Type B pancreatic cell (in vitro differentiated cells): ENCODE data around the gene LTBR. TPM values are rescaled to one million over a fixed set of nuclear protein-coding genes. Genes with fewer than 3 reads are reported as not detected.

Experiments
- DNase-seq: peaks from one replicate; pipeline ENCODE4 v3.0.0; 2021; ENCODE audit warnings: mixed read lengths; ENCODE audit not compliant: unreplicated experiment; ENCODE audit errors: extremely low spot score
- H3K27ac Mint-ChIP-seq: 2 replicates; pipeline ENCODE4 v1.8.0; 2021; ENCODE audit warnings: mild to moderate bottlenecking, mixed read lengths
- H3K27me3 Mint-ChIP-seq: 2 replicates; pipeline ENCODE4 v1.8.0; 2021; ENCODE audit warnings: mixed read lengths
- H3K36me3 Mint-ChIP-seq: 2 replicates; pipeline ENCODE4 v1.8.0; 2021; ENCODE audit warnings: mixed read lengths
- H3K4me1 Mint-ChIP-seq: one replicate; pipeline ENCODE4 v1.8.0; 2021; ENCODE audit warnings: mixed read lengths; ENCODE audit not compliant: unreplicated experiment
- H3K4me3 Mint-ChIP-seq: 2 replicates; pipeline ENCODE4 v1.8.0; 2021; ENCODE audit warnings: mild to moderate bottlenecking, mixed read lengths
- H3K9me3 Mint-ChIP-seq: 2 replicates; pipeline ENCODE4 v1.8.0; 2021; ENCODE audit warnings: mixed read lengths
- long read RNA-seq: library from polyadenylated mRNA; unstranded; transcript quantifications from one replicate; pipeline ENCODE4 v2.0.0, GENCODE V29; 2020
- total RNA-seq: library from RNA; stranded (reverse); gene quantifications from 2 replicates; pipeline ENCODE4 v1.2.1, GENCODE V29; 2021; ENCODE audit warnings: low replicate concordance
- TF ChIP-seq, protein P1 (sequence below): fragments of 200-600 bp; sonication (generic); conservative IDR thresholded peaks from 2 replicates; pipeline ENCODE4 v1.5.0; 2021; ENCODE audit warnings: antibody characterized with exemption, mild to moderate bottlenecking

Gene LTBR
- total RNA-seq: 18.5 and 98.5 TPM in 2 replicates
- long read RNA-seq, transcript LTBR-201 (10 exons, 2,260 nt): major isoform, 7 of 22 reads
- long read RNA-seq, partial matches to known transcripts: 10 of 22 reads
- long read RNA-seq, other reads (novel, unspliced or antisense): 0 of 22 reads

DNA sequence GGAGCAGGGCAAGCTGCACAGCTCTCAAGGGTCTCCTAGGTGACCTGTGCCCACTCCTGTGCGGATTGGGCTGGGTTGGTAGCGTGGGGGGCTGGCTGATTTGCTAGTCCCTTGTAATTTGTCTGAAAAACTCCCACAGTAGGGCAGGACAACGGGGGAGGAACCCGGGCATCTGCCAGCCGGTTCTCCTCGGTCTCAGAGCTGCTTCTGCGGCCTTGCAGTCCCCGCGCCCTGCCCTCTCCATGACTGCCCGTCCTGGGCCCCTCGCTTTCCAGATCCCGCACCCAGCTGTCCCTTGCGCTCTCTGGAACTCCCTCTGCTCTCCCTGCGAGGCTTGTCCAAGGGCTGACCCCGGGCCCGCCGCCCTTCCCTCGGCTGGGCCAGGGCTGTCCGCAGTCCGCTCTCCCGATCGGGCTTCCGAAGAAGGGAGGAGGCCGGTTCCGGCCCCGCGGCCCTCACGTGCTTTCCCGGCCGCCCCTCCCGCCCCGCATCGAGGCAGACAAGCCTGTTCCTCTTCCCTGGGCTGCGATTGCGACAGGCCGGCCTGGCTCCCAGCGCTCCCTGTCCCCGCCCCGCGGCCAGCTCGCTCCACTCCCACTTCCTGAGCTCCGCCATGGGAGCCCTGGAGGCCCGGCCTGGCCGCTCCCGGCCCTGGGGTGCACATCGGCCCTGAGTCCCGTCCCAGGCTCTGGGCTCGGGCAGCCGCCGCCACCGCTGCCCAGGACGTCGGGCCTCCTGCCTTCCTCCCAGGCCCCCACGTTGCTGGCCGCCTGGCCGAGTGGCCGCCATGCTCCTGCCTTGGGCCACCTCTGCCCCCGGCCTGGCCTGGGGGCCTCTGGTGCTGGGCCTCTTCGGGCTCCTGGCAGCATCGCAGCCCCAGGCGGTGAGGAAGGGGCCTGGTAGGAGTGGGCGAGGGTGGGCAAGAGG, at the start of gene LTBR:
Gene LTBR, plus strand, starts transcription at position 591 of the 927 bp plus-strand sequence. Its CDS starts 197 bp downstream, at position 788.
- Mint-ChIP-seq H3K4me3 (peak within 1 kb of the TSS; percentile 68), H3K4me1 (peaks cover 4% of the 10 kb centered on the region), H3K9me3 (no peaks in the 10 kb centered on the region), H3K27me3 (no peaks in the 10 kb centered on the region), H3K36me3 (peaks cover 4% of the 10 kb centered on the region), H3K27ac (peak within 1 kb of the TSS; percentile 79)
- TF ChIP-seq, protein P1, sequence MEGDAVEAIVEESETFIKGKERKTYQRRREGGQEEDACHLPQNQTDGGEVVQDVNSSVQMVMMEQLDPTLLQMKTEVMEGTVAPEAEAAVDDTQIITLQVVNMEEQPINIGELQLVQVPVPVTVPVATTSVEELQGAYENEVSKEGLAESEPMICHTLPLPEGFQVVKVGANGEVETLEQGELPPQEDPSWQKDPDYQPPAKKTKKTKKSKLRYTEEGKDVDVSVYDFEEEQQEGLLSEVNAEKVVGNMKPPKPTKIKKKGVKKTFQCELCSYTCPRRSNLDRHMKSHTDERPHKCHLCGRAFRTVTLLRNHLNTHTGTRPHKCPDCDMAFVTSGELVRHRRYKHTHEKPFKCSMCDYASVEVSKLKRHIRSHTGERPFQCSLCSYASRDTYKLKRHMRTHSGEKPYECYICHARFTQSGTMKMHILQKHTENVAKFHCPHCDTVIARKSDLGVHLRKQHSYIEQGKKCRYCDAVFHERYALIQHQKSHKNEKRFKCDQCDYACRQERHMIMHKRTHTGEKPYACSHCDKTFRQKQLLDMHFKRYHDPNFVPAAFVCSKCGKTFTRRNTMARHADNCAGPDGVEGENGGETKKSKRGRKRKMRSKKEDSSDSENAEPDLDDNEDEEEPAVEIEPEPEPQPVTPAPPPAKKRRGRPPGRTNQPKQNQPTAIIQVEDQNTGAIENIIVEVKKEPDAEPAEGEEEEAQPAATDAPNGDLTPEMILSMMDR: no peak
- DNase-seq: no peak

DNA sequence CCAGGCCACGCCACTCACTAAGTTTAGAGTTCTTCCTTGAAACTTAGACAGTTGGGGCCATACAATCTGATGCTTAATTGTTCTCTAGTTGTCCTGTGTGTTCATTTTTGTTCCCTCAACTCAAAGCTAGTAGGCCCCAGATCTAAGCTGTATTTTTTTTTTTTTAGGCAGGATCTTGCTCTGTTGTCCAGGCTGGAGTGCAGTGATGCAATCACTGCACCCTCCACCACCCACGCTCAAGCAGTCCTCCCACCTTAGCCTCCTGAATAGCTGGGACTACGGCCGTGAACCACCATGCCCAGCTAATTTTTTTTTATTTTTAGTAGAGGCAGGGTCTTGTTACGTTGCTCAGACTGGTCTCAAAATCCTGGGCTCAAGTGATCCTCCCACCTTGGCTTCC, 49.6 kb upstream of the LTBR start:
- Mint-ChIP-seq H3K4me3 (peak overlapping the region; percentile 60), H3K27ac (no peak overlapping the region), H3K9me3 (no peaks in the 10 kb centered on the region)

DNA sequence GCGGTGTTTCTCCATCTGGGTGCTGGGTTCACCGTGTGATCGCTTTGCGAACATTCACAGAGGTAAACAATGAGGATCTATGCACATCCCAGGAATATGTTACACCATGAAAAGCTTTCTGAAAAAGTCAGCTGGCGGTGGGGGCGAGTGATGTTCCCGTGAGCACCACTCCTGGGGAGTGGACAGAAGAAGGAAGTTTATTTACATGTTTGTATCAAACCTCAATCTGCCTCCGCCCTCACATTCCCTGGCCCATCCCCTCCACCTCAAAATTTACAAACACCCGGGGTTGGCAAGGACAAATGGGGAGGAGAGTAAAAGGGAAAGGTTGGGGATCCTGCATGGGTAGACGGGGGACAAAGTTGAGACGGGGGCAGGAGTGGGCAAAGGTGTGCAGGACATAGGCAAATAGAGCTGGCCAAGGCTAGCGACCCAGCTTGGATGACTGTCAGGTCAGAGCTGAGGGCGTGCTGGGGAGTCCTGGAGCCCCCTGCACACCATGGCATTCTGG, 49.0 kb upstream of the LTBR start:
- no peak for DNase-seq
- TF ChIP-seq, protein P1: no peak
- H3K27ac Mint-ChIP-seq: no peak overlapping the region
- no peaks in the 10 kb centered on the region for H3K9me3 Mint-ChIP-seq
- no peak overlapping the region for H3K4me3 Mint-ChIP-seq
- H3K36me3 Mint-ChIP-seq: peaks cover 37% of the 10 kb centered on the region
- H3K4me1 Mint-ChIP-seq: peaks cover 15% of the 10 kb centered on the region
- no peaks in the 10 kb centered on the region for H3K27me3 Mint-ChIP-seq

More for the DNA sequence above, 49.6 kb upstream of the LTBR start:
- H3K27me3 Mint-ChIP-seq: no peaks in the 10 kb centered on the region
- TF ChIP-seq, protein P1: no peak
- H3K4me1 Mint-ChIP-seq: peaks cover 15% of the 10 kb centered on the region
- no peak for DNase-seq
- peaks cover 37% of the 10 kb centered on the region for H3K36me3 Mint-ChIP-seq

DNA sequence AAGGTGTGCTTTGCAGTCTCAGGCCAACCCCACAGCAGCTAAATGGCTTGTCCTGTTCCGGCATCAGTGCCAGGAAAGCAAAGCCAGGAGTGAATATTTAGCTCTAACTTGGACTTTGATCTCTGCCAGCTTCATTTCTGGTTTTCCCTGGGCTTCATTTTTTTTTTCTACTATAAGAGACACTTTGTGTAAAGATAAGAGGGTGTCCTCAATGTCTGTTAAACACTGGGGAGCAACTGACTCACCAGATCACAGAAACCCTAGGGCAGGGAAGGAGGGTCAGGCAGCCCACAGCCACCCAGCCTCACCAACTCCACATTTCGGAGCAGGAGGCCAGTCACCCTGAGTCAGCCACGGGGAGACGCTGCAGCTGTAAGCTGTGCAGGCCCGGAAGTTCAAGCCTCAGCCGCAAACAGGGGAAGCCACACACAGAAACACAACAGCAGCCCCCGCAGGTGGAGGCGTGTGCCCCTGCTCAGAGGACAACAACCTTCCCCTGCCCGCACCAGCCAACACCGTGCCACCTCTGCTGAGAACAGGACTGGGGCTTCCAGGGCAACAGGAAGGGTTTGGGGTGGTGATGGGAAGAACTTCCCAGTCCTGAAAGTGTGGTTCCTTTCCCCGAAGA, 48.4 kb upstream of the LTBR start:
- Mint-ChIP-seq H3K9me3 (no peaks in the 10 kb centered on the region), H3K4me1 (peaks cover 15% of the 10 kb centered on the region), H3K27me3 (no peaks in the 10 kb centered on the region), H3K4me3 (no peak overlapping the region), H3K36me3 (peaks cover 37% of the 10 kb centered on the region), H3K27ac (no peak overlapping the region)
- TF ChIP-seq, protein P1: peak; percentile 48
- no peak for DNase-seq

DNA sequence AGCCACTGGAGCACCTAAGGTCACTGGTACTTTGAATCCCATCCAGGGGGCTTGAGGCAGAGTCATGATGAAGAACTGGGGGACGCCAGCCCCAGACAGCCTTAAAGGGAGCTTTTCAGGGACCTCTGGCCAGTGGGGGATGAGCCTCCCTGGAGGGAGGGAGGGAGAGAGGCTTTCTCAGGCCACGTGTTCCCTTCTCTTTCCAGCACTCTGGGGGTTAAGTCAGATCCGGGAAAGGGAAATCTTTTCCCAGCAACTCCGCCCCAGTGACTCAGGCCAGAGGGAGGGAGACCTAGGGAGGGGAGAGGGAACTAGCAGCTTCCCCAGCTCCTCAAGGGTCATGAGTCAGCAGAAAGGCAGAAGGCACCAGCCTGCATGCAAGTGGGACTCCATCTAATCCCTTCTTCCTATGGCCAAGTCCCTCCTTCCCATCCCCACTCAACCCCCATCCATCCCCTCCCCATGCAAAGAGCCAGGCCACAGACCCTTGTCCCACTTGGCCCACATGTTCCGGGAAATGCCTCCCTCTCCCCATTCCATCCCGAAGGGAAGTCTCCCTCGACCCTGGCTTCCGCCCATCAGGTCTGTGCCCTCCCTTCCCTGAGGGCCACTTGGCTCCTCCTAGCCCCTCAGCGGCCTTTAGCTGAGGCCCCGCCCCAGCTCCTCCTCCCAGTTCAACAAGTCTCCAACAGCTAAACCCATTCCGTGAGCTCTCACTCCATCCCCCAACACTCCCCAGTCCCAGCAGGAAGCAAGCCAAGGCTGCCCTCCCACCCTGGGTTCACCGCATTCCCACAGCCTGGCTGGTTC, 47.7 kb upstream of the LTBR start:
- DNase-seq: peak; percentile 85
- Mint-ChIP-seq H3K4me3 (no peak overlapping the region), H3K27ac (no peak overlapping the region), H3K4me1 (peaks cover 15% of the 10 kb centered on the region), H3K9me3 (no peaks in the 10 kb centered on the region), H3K27me3 (no peaks in the 10 kb centered on the region), H3K36me3 (peaks cover 30% of the 10 kb centered on the region)
- TF ChIP-seq, protein P1: no peak
